PC-3 (cell line): ENCODE data around the gene IFNAR1. TPM values are rescaled to one million over a fixed set of nuclear protein-coding genes. Genes with fewer than 3 reads are reported as not detected.

Source experiments
- ATAC-seq: fragments of 200-7000 bp; cut with Tn5 transposase; 2 replicates; pipeline ENCODE4 v1.9.1; 2020; ENCODE audit warnings: mild to moderate bottlenecking, moderate library complexity
- BruUV-seq: library from RNA; stranded (reverse); fragments of 400-500 nt; replicated peaks from 2 replicates; lab custom pipeline; 2021; lab: Mats Ljungman, UMichigan
- CTCF ChIA-PET: fragments of 300-600 bp; sonication (Branson Sonifier 250); formaldehyde crosslinking; loops from one replicate; lab custom pipeline; 2022; ENCODE audit warnings: antibody characterized with exemption; lab: Charles Lee
- POLR2A ChIA-PET: fragments of 300-600 bp; sonication (Branson Sonifier 250); formaldehyde crosslinking; loops from one replicate; lab custom pipeline; 2022; ENCODE audit warnings: antibody characterized with exemption; ENCODE audit not compliant: unreplicated experiment; lab: Charles Lee
- DNase-seq: peaks from one replicate; pipeline ENCODE4 v3.0.0-alpha.2; 2015
- H2AFZ ChIP-seq: fragments of 300-600 bp; sonication (generic); 2 replicates; pipeline ENCODE4 v1.6.0; 2016; ENCODE audit warnings: antibody characterized with exemption, low read length
- H3F3A ChIP-seq: fragments of 300-600 bp; sonication (generic); one replicate; pipeline ENCODE4 v1.6.0; 2017; ENCODE audit warnings: antibody characterized with exemption, low read length, control low read depth, mild to moderate bottlenecking; ENCODE audit not compliant: unreplicated experiment
- H3K27ac ChIP-seq: fragments of 300-600 bp; sonication (generic); 2 replicates; pipeline ENCODE4 v1.5.1; 2016; ENCODE audit warnings: mild to moderate bottlenecking, low read length
- H3K27me3 ChIP-seq: fragments of 300-600 bp; sonication (generic); 2 replicates; pipeline ENCODE4 v1.6.1; 2016; ENCODE audit warnings: low read length, mixed read lengths
- H3K36me3 ChIP-seq: fragments of 300-600 bp; sonication (generic); 2 replicates; pipeline ENCODE4 v1.6.1; 2016; ENCODE audit warnings: low read depth, mixed run types, low read length, mixed read lengths
- H3K4me1 ChIP-seq: fragments of 300-600 bp; sonication (generic); 2 replicates; pipeline ENCODE4 v1.5.1; 2016; ENCODE audit warnings: low read length; ENCODE audit not compliant: insufficient read depth
- H3K4me2 ChIP-seq: fragments of 300-600 bp; sonication (generic); 2 replicates; pipeline ENCODE4 v1.6.0; 2016; ENCODE audit warnings: low read length
- H3K4me3 ChIP-seq: fragments of 300-600 bp; sonication (generic); 2 replicates; pipeline ENCODE4 v1.5.1; 2016; ENCODE audit warnings: mild to moderate bottlenecking, low read length, mixed read lengths
- H3K79me2 ChIP-seq: fragments of 300-600 bp; sonication (generic); 2 replicates; pipeline ENCODE4 v1.6.1; 2017; ENCODE audit warnings: low read length, mixed read lengths
- H3K9ac ChIP-seq: fragments of 300-600 bp; sonication (generic); 2 replicates; pipeline ENCODE4 v1.6.0; 2016; ENCODE audit warnings: mild to moderate bottlenecking, low read length
- H3K9me2 ChIP-seq: fragments of 300-600 bp; sonication (generic); replicated peaks from 2 replicates; pipeline ENCODE4 v1.6.1; 2016; ENCODE audit warnings: mixed run types, low read length, mixed read lengths
- H3K9me3 ChIP-seq: fragments of 300-600 bp; sonication (generic); 2 replicates; pipeline ENCODE4 v1.6.1; 2016; ENCODE audit warnings: low read length, mixed read lengths
- H4K20me1 ChIP-seq: fragments of 300-600 bp; sonication (generic); 2 replicates; pipeline ENCODE4 v1.6.1; 2016; ENCODE audit warnings: low read length, mixed read lengths
- CTCF ChIP-seq: fragments of 300-600 bp; sonication (generic); conservative IDR thresholded peaks from 2 replicates; pipeline ENCODE4 v1.5.1; 2017; ENCODE audit warnings: antibody characterized with exemption, low read depth, mild to moderate bottlenecking, low read length
- EZH2 ChIP-seq: fragments of 300-600 bp; sonication (generic); IDR thresholded peaks from one replicate; pipeline ENCODE4 v1.6.1; 2017; ENCODE audit warnings: antibody characterized with exemption, mild to moderate bottlenecking, low read length; ENCODE audit not compliant: unreplicated experiment
- EZH2phosphoT487 ChIP-seq: fragments of 300-600 bp; sonication (generic); IDR thresholded peaks from 2 replicates; pipeline ENCODE4 v1.6.1; 2018; ENCODE audit warnings: mild to moderate bottlenecking, antibody characterized with exemption, low read length, borderline replicate concordance
- intact Hi-C: fragments of 100-400 bp; cut with micrococcal nuclease; formaldehyde crosslinking; loops from 2 replicates; pipeline ENCODE4 v1.9.0; 2023
- total RNA-seq: library from RNA; depleted of rRNA; stranded (reverse); fragments of >200 nt; gene quantifications from 2 replicates; pipeline ENCODE4 v1.2.3, GENCODE V29; 2014

IFNAR1 gene
- total RNA-seq, 1 experiment from 2014 or later: 13.2 TPM

GRCh38 chr21:33392284-33392985 is 67.7 kb downstream of the IFNAR1 start:
- DNase-seq: no peak
- POLR2A ChIA-PET: no interaction called here
- BruUV-seq: no TSS peak
- no peak for ATAC-seq
- TF ChIP-seq EZH2: no peak
- no peak for TF ChIP-seq CTCF
- no peak for TF ChIP-seq EZH2phosphoT487
- H3K27ac ChIP-seq: no peak overlapping the region
- H3K4me3 ChIP-seq: no peak overlapping the region
- no peaks in the 10 kb centered on the region for H3K79me2 ChIP-seq
- no peaks in the 10 kb centered on the region for H3F3A ChIP-seq
- no peak overlapping the region for H3K4me2 ChIP-seq
- H3K9ac ChIP-seq: no peak overlapping the region
- no peaks in the 10 kb centered on the region for H3K9me3 ChIP-seq
- no peaks in the 10 kb centered on the region for H3K27me3 ChIP-seq
- no peaks in the 10 kb centered on the region for H3K36me3 ChIP-seq
- CTCF ChIA-PET: no interaction called here
- no peaks in the 10 kb centered on the region for H4K20me1 ChIP-seq
- no peaks in the 10 kb centered on the region for H3K9me2 ChIP-seq
- intact Hi-C loops: no loop called here
- H3K4me1 ChIP-seq: peaks cover 2% of the 10 kb centered on the region; the same call in 1 of the 2 replicates
- H2AFZ ChIP-seq: no peak overlapping the region

GRCh38 chr21:33393348-33393747 is 68.6 kb downstream of the IFNAR1 start:
- Histone ChIP-seq H3K27ac (no peak overlapping the region), H3K36me3 (no peaks in the 10 kb centered on the region), H3K4me1 (peaks cover 2% of the 10 kb centered on the region; the same call in 1 of the 2 replicates), H3K4me2 (no peak overlapping the region), H3K27me3 (no peaks in the 10 kb centered on the region), H3K79me2 (no peaks in the 10 kb centered on the region), H2AFZ (no peak overlapping the region), H3K4me3 (no peak overlapping the region), H3F3A (no peaks in the 10 kb centered on the region), H3K9me3 (no peaks in the 10 kb centered on the region), H3K9ac (no peak overlapping the region), H4K20me1 (no peaks in the 10 kb centered on the region), H3K9me2 (no peaks in the 10 kb centered on the region)
- DNase-seq (no peak), ATAC-seq (no peak)
- intact Hi-C loops: no loop called here
- ChIA-PET POLR2A (no interaction called here), CTCF (no interaction called here)
- TF ChIP-seq CTCF (no peak), EZH2 (no peak), EZH2phosphoT487 (no peak)
- BruUV-seq: no TSS peak

GRCh38 chr21:33394260-33394659 is 69.5 kb downstream of the IFNAR1 start:
- Histone ChIP-seq H3K27me3 (no peaks in the 10 kb centered on the region), H3K9ac (no peak overlapping the region), H3K4me1 (peaks cover 2% of the 10 kb centered on the region; the same call in 1 of the 2 replicates), H3K4me2 (no peak overlapping the region), H3K4me3 (no peak overlapping the region), H2AFZ (no peak overlapping the region), H4K20me1 (no peaks in the 10 kb centered on the region), H3K9me3 (no peaks in the 10 kb centered on the region), H3K27ac (no peak overlapping the region), H3K9me2 (no peaks in the 10 kb centered on the region), H3K36me3 (no peaks in the 10 kb centered on the region), H3K79me2 (no peaks in the 10 kb centered on the region), H3F3A (no peaks in the 10 kb centered on the region)
- intact Hi-C loops: no loop called here
- BruUV-seq: no TSS peak
- no peak for TF ChIP-seq EZH2
- ATAC-seq (no peak), DNase-seq (no peak)
- CTCF ChIA-PET: no interaction called here
- POLR2A ChIA-PET: no interaction called here
